ENCODE measurements around the gene SIGLEC5. TPM values are rescaled to one million over a fixed set of nuclear protein-coding genes. Genes with fewer than 3 reads are reported as not detected.

Gene SIGLEC5
- total and polyA plus RNA-seq, 2 experiments from 2014 or later = not detected

- Histone ChIP-seq H3K27ac (ENCODE audit: low read depth) (no peak overlapping the region), H3K4me2 (peak overlapping the region; percentile 85), H3K4me3 (peak overlapping the region; percentile 83), H2AFZ (peak overlapping the region; percentile 100), H3K9me2 (ENCODE audit: insufficient read depth) (no peaks in the 10 kb centered on the region), H3F3A (replicated peaks; ENCODE audit: low read depth) (no peaks in the 10 kb centered on the region), H3K27me3 (ENCODE audit: insufficient read depth) (peaks cover 16% of the 10 kb centered on the region), H3K36me3 (ENCODE audit: insufficient read depth) (no peaks in the 10 kb centered on the region), H4K20me1 (replicated peaks; ENCODE audit: insufficient read depth) (no peaks in the 10 kb centered on the region), H3K4me1 (ENCODE audit: insufficient read depth) (peaks cover 6% of the 10 kb centered on the region; the same call in 1 of the 2 replicates), H3K79me2 (replicated peaks; ENCODE audit: insufficient read depth) (no peaks in the 10 kb centered on the region)
- no peak overlapping the region for H3K27ac Mint-ChIP-seq
- DNase-seq (ENCODE audit: low spot score) (no peak), ATAC-seq (no peak)
- H3K27me3 Mint-ChIP-seq (ENCODE audit: insufficient read depth, low read depth, poor library complexity) = peaks cover 16% of the 10 kb centered on the region
- H3K4me1 Mint-ChIP-seq = peaks cover 10% of the 10 kb centered on the region
- no peak for TF ChIP-seq STAT1 (IDR thresholded peaks at IDR 0.05; ENCODE audit: unreplicated experiment)
- no peak for TF ChIP-seq CTCF (conservative IDR thresholded peaks at IDR 0.05; ENCODE audit: low read depth in 2 of 2)
- no peak for TF ChIP-seq ZNF114 (CRISPR knock-in tag; IDR thresholded peaks at IDR 0.05)
- TF ChIP-seq JUNB (IDR thresholded peaks at IDR 0.05; ENCODE audit: unreplicated experiment) = no peak
- TF ChIP-seq NANOG (IDR thresholded peaks at IDR 0.05; ENCODE audit: borderline replicate concordance) = no peak
- no peak for TF ChIP-seq ZNF331 (CRISPR knock-in tag; IDR thresholded peaks at IDR 0.05; ENCODE audit: low read depth)
- no peak for TF ChIP-seq EZH2 (IDR thresholded peaks at IDR 0.05; ENCODE audit: low read depth, unreplicated experiment)
- no peak for TF ChIP-seq EZH2phosphoT487 (IDR thresholded peaks at IDR 0.05; ENCODE audit: unreplicated experiment)
- no peak for TF ChIP-seq ETS1 (IDR thresholded peaks at IDR 0.05)
- TF ChIP-seq ZNF462 (CRISPR knock-in tag; IDR thresholded peaks at IDR 0.05) = no peak
- TF ChIP-seq POLR2AphosphoS5 (IDR thresholded peaks at IDR 0.05; ENCODE audit: low read depth) = no peak
- TF ChIP-seq CREB1 (CRISPR knock-in tag; IDR thresholded peaks at IDR 0.05; ENCODE audit: low read depth) = no peak
- peak overlapping the region; percentile 91 for H3K4me3 Mint-ChIP-seq
- peaks cover 4% of the 10 kb centered on the region; the same call in 2 of the 3 replicates for H3K36me3 Mint-ChIP-seq (ENCODE audit: low read depth)
- peaks cover 51% of the 10 kb centered on the region for H3K9me3 Mint-ChIP-seq
Observed at GRCh38 chr19:51595190-51596175, 34.7 kb downstream of the SIGLEC5 start.
